ENCODE results near the gene CDC42SE1. TPM values are rescaled to one million over a fixed set of nuclear protein-coding genes. Genes with fewer than 3 reads are reported as not detected.

Gene CDC42SE1
- total RNA-seq, 2 donors from 2014 or later = 104 to 166 TPM

DNA sequence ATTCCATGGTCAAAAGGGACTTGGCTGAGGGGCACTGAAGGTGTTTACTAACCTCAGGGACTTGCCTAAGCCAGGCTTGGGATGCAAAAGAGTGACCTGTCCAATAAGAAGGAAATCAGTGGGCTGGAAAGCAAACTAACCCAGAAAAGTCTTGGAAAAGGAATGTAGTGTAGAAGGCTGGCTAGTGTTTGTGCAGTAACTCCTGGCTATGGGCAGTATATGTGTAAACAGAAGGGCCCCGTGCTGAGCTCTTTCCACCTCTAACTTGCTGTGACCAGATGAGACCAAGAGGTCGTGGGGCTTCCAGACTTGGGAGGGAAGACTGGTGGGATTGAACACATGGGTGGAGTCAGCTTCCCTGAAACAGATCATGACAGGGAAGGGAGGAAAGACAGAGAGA is 56.8 kb downstream of the CDC42SE1 start:
- H3K27ac Mint-ChIP-seq = peak overlapping the region; percentile 88 to 97
- DNase-seq (ENCODE audit: low spot score in 2 of 2) (no peak), ATAC-seq (no peak)
- H3K9me3 Mint-ChIP-seq = no peaks in the 10 kb centered on the region
- H3K36me3 Mint-ChIP-seq = peaks cover 12 to 25% of the 10 kb centered on the region in 2 donors

DNA sequence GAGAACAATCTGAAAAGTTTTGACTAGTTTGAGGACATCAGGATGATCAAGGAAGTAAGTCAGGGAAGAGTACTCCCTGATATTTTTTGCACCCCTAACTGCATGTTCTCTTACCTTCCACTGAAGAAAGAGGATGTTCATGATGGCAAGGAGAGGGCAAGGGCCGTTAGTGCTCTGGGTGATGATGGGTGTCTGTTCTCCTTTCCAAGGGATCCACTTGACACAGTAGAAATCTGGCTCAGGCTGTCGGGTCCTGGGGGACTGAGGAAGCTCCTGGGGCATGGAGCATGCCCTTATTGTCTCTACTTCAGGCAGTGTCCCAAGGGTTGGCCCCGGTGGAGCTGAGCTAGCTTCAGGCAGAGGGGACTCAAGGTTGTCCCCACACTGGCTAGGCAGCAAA is 57.4 kb downstream of the CDC42SE1 start:
- DNase-seq (ENCODE audit: low spot score in 2 of 2) (no peak), ATAC-seq (no peak)
- Mint-ChIP-seq H3K36me3 (peaks cover 12 to 25% of the 10 kb centered on the region in 2 donors), H3K27ac (peak overlapping the region; percentile 6 to 97), H3K9me3 (no peaks in the 10 kb centered on the region)

DNA sequence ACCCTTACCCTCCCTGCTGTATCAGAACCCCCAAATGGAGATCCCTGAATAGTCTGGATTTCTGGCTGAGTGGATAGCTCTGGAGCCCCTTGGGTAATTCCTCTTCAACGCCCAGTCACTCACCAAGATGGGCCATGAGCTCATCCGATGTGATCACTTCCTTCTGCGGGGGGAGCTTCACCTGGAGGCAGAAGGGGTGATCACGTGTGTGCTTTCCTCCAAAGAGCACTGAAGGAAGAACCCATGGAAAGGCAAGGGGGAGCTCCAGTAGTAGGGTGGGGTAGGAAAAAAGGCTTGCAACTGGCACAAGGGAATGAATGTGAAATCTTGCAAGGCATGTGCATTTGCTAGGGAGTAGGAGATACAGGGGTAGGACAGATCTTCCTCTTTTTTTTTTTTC is 57.8 kb downstream of the CDC42SE1 start:
- Mint-ChIP-seq H3K27ac (peak overlapping the region in 1 of 2 donors; percentile 93), H3K9me3 (no peaks in the 10 kb centered on the region), H3K36me3 (peaks cover 12 to 22% of the 10 kb centered on the region in 2 donors)
- ATAC-seq (no peak), DNase-seq (ENCODE audit: low spot score in 2 of 2) (no peak)

Other genes starting within 250 kb of the CDC42SE1 start
- 10 to 100 TPM; 37.0 to 61.1 TPM for gene ARNT, start 183.0 kb downstream of the CDC42SE1 start, total RNA-seq
- gene CTXND2, start 172.5 kb downstream of the CDC42SE1 start, total RNA-seq = not detected
- gene SETDB1, start 133.3 kb downstream of the CDC42SE1 start, total RNA-seq = 10 to 100 TPM; 57.4 to 73.6 TPM
- gene CERS2, start 84.8 kb downstream of the CDC42SE1 start, total RNA-seq = 100 to 1,000 TPM; 110 to 134 TPM
- not detected for gene ANXA9, start 77.3 kb downstream of the CDC42SE1 start, total RNA-seq
- 10 to 100 TPM; 23.3 to 32.3 TPM for gene MINDY1, start 52.7 kb downstream of the CDC42SE1 start, total RNA-seq
- gene PRUNE1, start 51.2 kb downstream of the CDC42SE1 start, total RNA-seq = 10 to 100 TPM; 18.0 to 20.7 TPM
- 1 to 10 TPM in 1 of 2 donors, under 1 TPM in 1; 0.89 to 3.1 TPM for gene BNIPL, start 23.0 kb downstream of the CDC42SE1 start, total RNA-seq
- 1 to 10 TPM in 1 of 2 donors, under 1 TPM in 1; 0.91 to 1.0 TPM for gene C1orf56, start 11.9 kb downstream of the CDC42SE1 start, total RNA-seq
- 1 to 10 TPM; 5.6 TPM for gene MLLT11, start 775 bp upstream of the CDC42SE1 start, total RNA-seq
- gene GABPB2, start 11.1 kb upstream of the CDC42SE1 start, total RNA-seq = 10 to 100 TPM in 1 of 2 donors, 1 to 10 TPM in 1; 5.6 to 14.1 TPM
- gene SEMA6C, start 87.0 kb upstream of the CDC42SE1 start, total RNA-seq = 1 to 10 TPM; 2.8 to 7.1 TPM
- gene TNFAIP8L2, start 97.0 kb upstream of the CDC42SE1 start, total RNA-seq = 10 to 100 TPM in 1 of 2 donors, 1 to 10 TPM in 1; 6.9 to 18.5 TPM
- gene LYSMD1, start 106.3 kb upstream of the CDC42SE1 start, total RNA-seq = 10 to 100 TPM in 1 of 2 donors, 1 to 10 TPM in 1; 3.8 to 36.1 TPM
- 10 to 100 TPM; 62.3 to 83.9 TPM for gene SCNM1, start 106.5 kb upstream of the CDC42SE1 start, total RNA-seq
- under 1 TPM; 0.77 to 0.78 TPM for gene TMOD4, start 116.4 kb upstream of the CDC42SE1 start, total RNA-seq
- gene VPS72, start 130.6 kb upstream of the CDC42SE1 start, total RNA-seq = 10 to 100 TPM; 61.3 to 67.0 TPM
- 100 to 1,000 TPM in 1 of 2 donors, 10 to 100 TPM in 1; 88.0 to 137 TPM for gene PIP5K1A, start 138.9 kb upstream of the CDC42SE1 start, total RNA-seq
- 100 to 1,000 TPM; 185 to 189 TPM for gene PSMD4, start 195.1 kb upstream of the CDC42SE1 start, total RNA-seq
- gene ZNF687, start 222.7 kb upstream of the CDC42SE1 start, total RNA-seq = 10 to 100 TPM; 28.0 to 29.0 TPM

Measured in activated naive CD4-positive, alpha-beta T cell treated with anti-CD3 and anti-CD28 coated beads, Interleukin-2, amount 50 U/mL, for 72 hours (primary cell).